EL (cell line): ENCODE measurements around the gene SPN.
"Not testable (repeated sequence)": the region's sequence is repeated elsewhere in the genome, so short reads cannot be mapped to it uniquely, and the experiment has no call there.

Experiments
- DNase-seq: peaks from one replicate; pipeline ENCODE4 v3.0.0-alpha.2; 2016

Gene SPN

GRCh38 chr16:29708917-29709600 lies 46.0 kb downstream of the SPN start:
- DNase-seq: no peak

- DNase-seq: not testable (repeated sequence)
Measured at GRCh38 chr16:29709657-29710056, 46.6 kb downstream of the SPN start.

- peak; percentile 73 for DNase-seq
Measured at GRCh38 chr16:29710227-29711219, 47.5 kb downstream of the SPN start.

GRCh38 chr16:29712809-29713208 lies 49.8 kb downstream of the SPN start:
- no peak for DNase-seq

GRCh38 chr16:29714396-29714795 lies 51.3 kb downstream of the SPN start:
- DNase-seq: no peak

- no peak for DNase-seq
Measured at GRCh38 chr16:29714972-29715371, 51.9 kb downstream of the SPN start.

GRCh38 chr16:29717113-29717512 lies 54.1 kb downstream of the SPN start:
- no peak for DNase-seq

GRCh38 chr16:29719063-29719462 lies 56.0 kb downstream of the SPN start:
- no peak for DNase-seq
